ENCODE data around the gene CALN1.

DNA sequence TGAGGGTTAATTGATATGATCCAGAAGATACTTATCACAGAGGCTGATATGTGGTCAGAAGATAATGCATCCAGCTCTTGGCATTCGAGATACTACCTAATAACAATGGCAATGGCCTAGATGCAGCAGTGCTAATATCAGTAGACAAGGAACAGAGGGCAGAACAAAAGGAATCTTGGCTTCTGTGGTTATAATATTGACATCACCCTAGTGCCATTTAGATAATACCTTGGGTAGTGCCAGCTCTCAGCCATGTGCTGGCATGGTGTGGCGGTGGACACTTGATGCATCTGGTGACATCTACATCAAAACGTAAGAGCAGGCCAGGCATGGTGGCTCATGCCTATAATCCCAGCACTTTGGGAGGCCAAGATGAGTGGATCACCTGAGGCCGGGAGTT is 101.8 kb downstream of the CALN1 start:
- TF ChIP-seq ATF3 (IDR thresholded peaks at IDR 0.05) (no peak), CTCF (IDR thresholded peaks at IDR 0.05; ENCODE audit: low read depth, low read length, missing input control) (no peak), NR2F2 (IDR thresholded peaks at IDR 0.05) (no peak), YY1 (IDR thresholded peaks at IDR 0.05) (no peak), JUND (IDR thresholded peaks at IDR 0.05) (no peak), GABPA (IDR thresholded peaks at IDR 0.05 in 1 of 2, conservative IDR thresholded peaks at IDR 0.05 in 1 of 2) (no peak), FOXA1 (IDR thresholded peaks at IDR 0.05) (no peak), TAF1 (conservative IDR thresholded peaks at IDR 0.05) (no peak), SP1 (IDR thresholded peaks at IDR 0.05) (no peak), EGR1 (IDR thresholded peaks at IDR 0.05; ENCODE audit: low read depth in 2 of 2) (no peak), RAD21 (IDR thresholded peaks at IDR 0.05) (no peak)

Data from liver (tissue), 3 donors.